Hematopoietic multipotent progenitor cell treated with erythropoietin and hydrocortisone succinate and interleukin-3 and kit ligand, for 4 days (in vitro differentiated cells): Measurements from ENCODE around the gene ZNF268.
A peak's percentile ranks its signal among the peaks of the same experiment; 100 is the strongest.

Source experiments
- DNase-seq: peaks from one replicate; pipeline ENCODE4 v3.0.0-alpha.2; 2015

The ZNF268 gene

DNA sequence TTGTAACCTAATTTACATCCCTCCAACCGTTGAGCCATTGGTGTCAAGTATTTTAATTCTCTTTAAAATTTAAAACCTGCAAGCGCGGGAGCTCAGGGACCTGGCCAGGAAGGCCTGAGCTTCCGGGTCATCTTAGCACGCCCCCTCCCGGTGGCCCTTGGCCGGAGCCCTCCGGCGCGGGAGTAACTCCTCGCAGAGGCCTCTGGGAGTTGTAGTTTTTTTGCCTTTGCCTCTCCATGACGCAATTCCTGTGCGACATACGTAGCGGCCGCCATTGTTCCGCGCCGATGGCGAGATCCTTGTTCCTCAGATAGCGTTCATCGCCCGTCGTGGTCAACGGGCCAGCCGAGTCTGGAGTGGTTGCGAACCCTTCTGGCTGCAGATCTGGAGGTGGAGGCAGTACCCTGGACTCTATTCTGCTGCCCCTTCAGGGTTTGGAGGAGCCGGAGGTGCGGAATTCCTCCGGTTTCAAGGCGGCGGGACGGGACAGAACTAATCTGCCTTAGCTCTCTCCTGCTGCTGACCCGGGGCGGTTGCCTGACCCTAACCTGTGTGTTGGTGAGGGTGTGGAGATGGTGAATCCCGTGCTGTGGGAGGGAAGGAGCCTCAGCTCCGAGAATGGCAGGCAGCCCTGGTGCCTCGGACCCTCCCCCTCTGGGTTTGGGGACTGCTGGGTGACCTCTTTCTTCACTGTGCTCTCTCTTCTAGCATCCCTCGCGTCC lies at the start of gene ZNF268:
Gene ZNF268 (plus strand): TSS at position 258 of the 722 bp plus-strand sequence. CDS start 503 bp downstream, outside the sequence.
- peak; percentile 97 for DNase-seq

DNA sequence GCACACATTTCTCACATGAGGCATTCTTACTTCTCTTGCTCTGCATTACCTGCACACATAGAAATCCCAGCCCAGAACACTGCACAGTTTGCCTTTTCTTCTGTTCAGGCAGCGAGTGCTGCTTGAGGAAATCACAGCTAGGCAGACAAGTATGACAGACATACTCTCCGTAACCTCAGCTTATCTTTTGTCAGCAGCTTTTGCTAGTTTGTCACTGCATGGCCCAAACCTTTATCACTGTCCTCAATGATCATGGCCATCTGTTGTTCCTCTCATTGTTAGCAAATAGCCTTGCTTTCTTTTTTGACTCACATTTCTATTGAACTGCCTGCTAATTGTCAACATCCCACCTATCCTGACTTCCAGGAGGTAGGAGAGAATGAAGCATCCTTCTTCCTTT lies 45.5 kb upstream of the ZNF268 start:
- peak; percentile 20 for DNase-seq

DNA sequence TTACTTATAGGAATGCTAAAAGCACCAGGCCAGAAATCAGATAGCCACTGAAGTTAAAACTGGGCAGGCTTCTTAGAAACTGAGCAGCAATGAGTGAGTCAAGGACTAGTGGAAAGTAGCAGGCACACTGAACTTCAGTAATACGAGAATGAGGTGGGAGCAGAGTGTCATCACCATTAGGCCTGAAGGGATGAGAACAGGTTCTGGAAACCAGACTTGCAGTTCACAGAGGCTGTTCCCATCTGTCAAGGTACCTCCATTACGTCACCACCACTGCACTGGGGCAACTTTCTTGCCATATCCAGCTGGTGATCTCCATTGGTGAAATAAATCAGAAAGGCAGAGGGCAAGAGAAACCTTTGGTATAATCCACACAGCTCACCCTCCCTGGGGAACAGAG lies 35.3 kb upstream of the ZNF268 start:
- DNase-seq, result no peak

DNA sequence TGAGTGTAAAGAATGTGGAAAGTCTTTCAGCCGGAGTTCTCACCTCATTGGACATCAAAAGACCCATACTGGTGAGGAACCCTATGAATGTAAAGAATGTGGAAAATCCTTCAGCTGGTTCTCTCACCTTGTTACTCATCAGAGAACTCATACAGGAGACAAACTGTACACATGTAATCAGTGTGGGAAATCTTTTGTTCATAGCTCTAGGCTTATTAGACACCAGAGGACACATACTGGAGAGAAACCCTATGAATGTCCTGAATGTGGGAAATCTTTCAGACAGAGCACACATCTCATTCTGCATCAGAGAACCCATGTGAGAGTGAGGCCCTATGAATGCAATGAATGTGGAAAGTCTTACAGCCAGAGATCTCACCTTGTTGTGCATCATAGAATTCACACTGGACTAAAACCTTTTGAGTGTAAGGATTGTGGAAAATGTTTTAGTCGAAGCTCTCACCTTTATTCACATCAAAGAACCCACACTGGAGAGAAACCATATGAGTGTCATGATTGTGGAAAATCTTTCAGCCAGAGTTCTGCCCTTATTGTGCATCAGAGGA lies 25.1 kb upstream of the ZNF268 start:
- no peak for DNase-seq

DNA sequence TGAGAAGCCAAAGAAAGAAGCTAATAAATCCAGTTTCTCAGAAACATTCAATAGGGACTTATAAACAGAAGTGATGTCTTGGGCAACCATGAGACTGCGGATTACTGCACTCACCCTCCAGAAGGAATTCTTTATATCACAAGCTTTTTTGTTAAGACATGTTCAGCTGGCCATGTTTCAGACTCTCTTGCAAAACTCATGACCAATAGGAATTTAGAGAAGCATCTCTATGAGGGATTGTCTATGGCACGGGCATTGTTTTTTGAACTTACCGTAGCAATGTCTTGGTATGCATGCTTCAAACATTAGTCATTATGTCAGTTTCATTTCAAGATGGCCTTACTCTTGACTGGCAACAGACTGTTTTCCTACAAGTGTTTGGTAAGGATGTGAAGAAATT lies 15.5 kb upstream of the ZNF268 start:
- no peak for DNase-seq

DNA sequence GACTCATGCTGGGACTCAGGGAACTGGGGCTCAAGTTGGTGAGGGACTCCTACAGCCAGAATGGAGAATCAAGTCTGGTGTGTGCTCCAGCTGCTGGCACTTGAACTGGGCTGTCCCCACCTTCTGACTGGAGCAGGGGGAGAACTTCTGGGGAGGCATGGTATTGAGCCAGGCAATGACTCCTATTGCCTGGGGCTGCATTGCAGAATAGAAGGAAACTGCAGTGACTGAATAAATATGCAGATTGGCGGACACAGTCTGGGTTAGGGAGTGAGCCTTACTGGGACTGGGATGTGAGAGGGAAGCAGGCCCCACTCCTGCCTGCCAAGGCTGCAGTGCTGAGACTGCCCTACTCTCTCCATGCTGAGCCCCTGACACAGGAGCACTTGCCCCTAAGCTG lies 8.8 kb upstream of the ZNF268 start:
- no peak for DNase-seq

DNA sequence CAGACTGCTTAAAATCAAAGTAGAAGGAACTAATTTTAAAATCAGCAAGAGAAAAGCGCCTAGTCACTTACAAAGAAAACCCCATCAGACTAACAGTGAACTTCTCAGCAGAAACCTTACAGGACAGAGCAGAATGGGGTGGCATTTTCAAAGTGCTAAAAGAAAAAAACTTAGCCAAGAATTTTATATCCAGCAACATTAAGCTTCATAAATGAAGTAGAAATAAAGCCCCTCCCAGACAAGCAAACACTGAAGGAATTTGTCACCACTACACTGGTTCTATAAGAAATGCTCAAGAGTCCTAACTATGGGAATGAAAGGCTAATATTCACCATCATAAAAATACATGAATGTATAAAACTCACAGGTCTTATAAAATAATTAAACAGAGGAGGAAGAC lies 6.4 kb upstream of the ZNF268 start:
- DNase-seq, result no peak

DNA sequence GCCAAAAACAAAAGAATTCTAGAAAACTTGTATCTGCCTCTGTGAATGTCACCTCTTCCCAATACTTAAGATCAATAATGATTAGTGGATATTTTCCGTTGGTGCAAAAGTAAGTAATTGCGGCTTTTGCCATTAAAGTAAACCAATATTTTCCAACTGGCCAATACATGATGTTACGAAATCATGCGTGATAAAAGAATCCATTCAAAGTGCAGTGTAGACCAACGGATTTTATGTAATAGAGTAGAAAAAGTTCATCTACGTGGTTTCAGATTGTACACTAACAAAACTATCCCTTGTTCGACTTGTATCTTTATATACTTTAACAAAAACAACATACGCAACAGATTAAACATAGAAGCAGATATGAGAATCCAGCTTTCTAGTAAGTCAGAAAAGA lies 626 bp upstream of the ZNF268 start:
- no peak for DNase-seq

DNA sequence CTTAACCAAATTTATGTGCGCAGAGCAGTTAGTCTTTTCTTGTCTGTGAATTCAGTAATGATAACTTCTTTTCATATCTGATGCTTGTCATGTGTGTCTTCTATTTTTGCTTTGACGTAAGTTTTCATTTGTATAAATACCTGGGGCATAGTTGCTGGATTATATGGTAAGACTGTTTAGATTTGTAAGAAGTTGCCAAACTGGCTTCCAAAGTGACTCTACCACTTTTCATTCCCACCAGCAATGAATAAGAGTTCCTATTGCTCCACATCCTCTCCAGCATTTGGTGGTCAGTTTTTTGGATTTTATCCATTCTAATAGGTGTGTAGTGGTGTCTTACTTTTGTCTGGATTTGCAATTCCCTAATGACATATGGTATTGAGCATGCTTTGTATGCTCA lies 8.9 kb downstream of the ZNF268 start:
- DNase-seq, result no peak

DNA sequence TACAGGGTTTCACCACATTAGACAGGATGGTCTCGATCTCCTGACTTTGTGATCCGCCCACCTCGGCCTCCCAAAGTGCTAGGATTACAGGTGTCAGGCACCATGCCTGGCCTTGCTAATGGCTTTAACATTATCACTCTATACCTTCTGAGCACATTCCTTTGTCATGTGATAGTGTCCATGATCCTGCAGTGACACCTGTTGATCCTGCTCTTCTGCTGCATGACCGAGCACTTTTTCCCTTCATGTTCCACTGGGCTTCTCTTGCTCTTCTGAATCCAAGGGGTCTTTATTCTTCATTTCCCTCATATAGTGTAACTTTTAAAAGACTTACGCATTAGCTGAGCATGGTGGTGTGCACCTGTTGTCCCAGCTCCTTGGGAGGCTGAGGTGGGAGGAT lies 11.6 kb downstream of the ZNF268 start:
- DNase-seq, result no peak

DNA sequence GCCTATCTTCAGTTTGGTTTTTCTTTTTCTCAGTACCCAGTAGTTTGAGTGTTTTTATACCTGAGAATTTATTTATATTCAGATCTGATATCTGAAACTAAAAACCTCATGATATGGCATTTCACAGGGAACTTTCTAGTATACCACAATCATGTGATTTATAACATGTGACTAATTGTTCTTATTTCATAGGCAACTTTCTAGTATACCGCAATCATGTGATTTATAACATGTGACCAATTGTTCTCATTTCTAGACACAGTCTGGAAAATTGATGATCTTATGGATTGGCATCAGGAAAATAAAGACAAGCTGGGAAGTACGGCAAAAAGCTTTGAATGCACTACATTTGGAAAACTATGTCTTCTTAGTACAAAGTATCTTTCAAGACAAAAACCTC lies 20.6 kb downstream of the ZNF268 start:
- DNase-seq, result no peak

DNA sequence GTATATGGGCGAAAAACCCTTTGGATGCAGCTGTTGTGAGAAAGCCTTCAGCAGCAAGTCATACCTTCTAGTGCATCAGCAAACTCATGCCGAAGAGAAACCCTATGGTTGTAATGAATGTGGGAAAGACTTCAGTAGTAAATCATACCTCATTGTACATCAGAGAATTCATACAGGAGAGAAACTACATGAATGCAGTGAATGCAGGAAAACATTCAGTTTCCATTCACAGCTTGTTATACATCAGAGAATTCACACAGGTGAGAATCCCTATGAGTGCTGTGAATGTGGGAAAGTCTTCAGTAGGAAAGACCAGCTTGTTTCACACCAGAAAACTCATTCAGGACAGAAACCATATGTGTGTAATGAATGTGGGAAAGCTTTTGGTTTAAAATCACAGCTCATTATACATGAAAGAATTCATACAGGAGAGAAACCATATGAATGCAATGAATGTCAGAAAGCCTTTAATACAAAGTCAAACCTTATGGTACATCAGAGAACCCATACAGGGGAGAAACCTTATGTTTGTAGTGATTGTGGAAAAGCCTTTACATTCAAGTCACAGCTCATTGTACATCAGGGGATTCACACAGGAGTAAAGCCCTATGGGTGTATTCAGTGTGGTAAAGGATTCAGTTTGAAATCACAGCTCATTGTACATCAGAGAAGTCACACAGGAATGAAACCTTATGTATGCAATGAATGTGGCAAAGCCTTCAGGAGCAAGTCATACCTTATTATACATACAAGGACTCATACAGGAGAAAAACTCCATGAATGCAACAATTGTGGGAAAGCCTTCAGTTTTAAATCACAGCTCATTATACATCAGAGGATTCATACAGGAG lies 21.4 kb downstream of the ZNF268 start:
- peak; percentile 17 for DNase-seq

DNA sequence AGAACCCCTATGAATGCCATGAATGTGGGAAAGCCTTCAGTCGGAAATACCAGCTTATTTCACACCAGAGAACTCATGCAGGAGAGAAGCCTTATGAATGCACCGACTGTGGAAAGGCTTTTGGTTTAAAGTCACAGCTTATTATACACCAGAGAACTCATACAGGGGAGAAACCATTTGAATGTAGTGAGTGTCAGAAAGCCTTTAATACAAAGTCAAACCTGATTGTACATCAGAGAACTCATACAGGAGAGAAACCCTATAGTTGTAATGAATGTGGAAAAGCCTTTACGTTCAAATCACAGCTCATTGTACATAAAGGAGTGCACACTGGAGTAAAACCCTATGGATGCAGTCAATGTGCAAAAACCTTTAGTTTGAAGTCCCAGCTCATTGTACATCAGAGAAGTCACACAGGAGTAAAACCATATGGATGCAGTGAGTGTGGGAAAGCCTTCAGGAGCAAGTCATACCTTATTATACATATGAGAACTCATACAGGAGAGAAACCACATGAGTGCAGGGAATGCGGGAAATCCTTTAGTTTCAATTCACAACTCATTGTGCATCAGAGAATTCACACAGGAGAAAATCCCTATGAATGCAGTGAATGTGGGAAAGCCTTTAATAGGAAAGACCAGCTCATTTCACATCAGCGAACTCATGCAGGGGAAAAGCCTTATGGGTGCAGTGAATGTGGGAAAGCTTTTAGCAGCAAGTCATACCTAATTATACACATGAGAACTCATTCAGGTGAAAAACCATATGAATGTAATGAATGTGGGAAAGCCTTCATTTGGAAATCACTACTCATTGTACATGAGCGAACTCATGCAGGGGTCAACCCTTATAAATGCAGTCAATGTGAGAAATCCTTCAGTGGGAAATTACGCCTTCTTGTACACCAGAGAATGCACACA lies 22.3 kb downstream of the ZNF268 start:
- peak; percentile 37 for DNase-seq

DNA sequence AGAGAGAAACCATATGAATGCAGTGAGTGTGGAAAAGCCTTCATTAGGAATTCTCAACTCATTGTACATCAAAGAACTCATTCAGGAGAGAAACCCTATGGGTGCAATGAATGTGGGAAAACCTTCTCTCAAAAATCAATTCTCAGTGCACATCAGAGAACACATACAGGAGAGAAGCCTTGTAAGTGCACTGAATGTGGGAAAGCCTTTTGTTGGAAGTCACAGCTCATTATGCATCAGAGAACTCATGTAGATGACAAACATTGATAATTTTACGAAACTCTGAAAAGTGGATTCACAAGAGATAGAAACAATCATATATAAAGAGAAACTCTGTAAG lies 22.9 kb downstream of the ZNF268 start:
- DNase-seq, result no peak

DNA sequence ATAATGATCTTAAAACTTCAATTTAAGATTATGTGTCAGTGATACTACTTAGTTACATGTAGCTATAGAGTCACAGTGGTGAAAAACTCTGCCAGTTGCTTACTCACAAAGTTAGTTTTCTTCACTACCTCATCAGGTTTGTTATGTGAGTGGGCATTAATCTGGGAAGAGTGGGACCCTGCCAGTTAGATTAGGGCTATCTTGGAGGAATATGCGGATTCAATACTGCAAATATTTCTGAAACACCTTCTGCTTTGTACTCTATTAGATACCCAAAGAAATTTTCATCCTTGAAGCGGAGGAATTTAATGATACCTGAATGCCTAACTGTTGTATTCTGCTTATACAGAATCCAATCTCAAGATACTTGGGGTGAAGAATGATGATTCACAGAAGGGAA lies 25.1 kb downstream of the ZNF268 start:
- no peak for DNase-seq

DNA sequence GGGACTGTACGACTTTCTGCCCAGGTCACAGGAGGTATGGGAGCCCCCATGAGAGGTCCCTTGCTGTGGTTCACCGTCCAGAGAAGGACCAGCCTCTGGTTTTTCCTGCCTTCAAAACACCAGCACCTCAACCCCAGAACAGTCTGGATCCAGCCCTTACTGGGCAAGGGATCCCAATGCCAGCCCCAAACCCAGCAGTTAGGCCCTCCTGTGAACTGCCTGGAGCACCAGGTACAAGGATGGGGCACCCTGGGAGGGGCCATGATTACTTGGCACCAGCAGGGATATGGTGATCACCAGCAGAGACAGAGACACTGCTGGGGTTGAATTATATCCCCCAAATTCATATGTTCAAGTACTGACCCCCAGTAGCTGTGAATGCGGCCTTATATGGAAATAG lies 34.4 kb downstream of the ZNF268 start:
- DNase-seq, result no peak

DNA sequence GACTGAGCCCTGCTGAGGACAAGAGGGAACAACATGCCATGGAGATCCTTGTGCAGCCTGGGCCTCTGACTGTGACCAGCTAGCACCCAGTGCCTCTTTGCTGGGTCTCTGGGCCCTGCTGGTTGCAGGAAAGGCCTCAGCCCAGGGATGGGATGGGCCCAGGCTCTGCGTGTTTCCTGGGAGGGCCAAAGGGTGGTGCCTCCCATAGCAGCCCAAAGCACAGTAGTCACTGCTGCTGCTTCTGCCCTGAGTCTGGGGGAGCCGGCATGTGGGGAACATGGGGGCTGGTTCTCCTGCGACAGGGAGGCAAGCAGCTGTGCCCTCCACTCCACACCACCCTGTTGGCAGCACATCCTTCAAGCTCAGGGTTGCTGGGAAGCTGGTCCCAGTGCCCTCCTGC lies 35.9 kb downstream of the ZNF268 start:
- DNase-seq, result no peak

DNA sequence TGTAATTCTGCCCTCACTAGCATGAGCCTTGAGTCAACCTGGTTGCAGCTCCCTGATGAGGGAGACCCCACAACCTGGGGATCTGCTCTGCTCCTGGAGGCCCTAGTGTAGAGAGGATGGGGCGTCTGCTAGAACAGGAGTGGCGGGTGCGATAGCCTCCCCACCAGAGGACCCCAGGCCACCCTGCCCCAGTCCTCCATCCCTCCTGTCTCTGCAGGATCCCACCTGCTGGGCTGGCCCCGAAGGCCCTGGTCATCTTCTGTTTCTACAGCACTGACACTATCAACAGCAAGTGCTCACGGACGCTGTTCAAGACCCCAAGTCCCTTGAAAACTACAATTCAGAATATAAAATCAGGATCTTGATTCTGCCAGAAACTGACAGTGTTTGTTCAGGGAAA lies 39.2 kb downstream of the ZNF268 start:
- no peak for DNase-seq

DNA sequence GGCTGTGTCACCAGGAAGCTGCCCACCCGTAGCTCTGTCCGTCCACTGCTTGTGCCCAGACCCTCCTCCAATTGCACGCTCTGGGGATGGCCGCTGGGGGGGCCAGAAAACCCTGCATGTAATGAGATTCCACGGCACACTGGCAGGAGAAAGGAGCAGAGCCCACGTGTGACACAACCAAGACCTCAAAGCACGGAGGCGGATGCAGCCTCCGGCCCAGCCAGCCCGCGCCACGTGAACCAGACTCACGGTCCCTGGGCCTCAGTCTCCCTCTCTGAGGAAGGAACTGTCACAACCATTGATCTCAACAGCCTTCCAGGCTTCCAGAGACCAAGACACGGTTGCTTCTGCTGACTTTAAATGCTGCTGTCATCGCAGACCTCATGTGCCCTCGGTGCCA lies 39.9 kb downstream of the ZNF268 start:
- DNase-seq, result no peak

DNA sequence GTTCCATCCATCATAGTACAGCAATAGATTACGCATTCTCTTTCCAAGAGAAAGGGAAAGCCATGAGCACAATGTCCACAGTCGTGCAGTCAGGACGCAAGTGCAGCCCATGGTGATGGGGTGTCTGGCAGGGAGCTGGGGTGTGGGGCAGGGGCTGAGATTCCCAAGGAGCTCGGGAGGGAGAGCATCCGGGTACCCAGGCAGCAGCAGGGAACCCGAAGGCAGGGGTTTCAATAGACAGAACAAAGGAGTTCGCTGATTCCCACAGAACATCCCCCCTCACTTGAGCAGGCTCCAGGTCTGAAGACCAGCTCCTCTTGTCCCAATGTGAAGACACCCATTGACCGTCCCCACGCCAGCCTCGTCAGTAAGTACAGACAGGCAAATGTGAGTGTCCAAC lies 40.9 kb downstream of the ZNF268 start:
- DNase-seq, result no peak

DNA sequence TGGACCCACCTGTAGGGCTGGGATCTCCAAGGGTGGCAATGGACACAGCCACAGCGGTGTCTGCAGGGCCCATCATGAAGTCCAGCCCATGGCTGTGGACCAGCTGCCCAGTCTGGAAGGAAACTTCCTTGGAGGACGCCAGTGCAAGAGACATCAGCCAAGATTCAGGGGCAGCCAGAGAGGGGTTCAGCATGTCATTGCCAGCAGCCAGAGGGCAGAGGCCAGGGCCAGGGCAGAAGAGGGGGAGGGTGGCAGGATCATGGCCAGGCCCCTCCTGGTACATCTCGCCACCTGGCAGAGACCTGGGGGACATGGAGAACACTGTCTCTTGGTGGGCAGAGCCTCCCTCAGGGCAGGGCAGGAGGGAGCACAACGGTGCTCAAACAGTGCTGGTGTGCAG lies 44.2 kb downstream of the ZNF268 start:
- no peak for DNase-seq

DNA sequence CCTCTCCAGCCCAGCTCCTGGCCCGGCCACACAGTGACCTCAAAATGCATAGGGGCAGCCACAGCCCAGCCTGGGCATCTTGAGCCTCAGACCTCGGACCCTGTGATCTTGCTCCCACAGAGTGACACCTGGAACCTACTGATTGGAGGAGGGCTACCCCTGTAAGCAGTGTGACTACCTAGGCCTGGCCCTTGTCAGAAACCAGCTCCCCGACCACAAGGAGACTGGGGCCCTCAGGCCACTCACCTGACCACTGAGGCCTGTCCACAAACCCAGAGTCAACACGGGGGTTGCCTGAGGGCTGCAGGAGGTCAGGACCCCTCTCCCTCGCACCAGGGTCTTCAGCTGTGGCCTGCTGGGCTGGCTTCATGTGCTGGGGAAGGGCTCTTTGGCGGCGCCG lies 45.4 kb downstream of the ZNF268 start:
- no peak for DNase-seq

DNA sequence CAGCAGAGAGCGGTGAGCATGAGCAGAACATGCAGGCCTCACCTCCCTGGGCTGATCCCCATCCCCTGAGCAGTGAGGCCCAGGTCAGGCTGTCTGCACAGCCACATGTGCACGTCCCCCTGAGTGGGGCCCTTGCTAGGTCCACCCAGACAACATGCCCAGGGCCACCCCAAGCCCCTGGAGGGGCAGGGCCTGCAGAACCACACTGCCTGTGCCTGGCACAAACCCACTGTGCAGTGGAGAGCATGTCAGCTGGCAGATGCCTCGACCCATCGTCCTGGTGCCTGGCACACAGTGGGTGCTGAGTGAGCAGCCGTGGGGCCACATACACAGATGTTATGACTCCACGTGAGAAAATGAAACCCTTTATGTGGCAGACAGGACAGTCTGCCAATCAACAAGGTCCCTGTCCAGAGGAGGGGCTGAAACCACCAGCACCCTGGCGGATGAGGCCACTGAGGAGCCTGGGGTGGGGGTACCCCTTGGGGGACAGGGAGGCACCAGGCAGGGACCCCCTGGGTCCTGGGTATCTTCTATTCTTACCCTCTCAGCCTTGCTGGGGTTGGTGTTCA lies 46.1 kb downstream of the ZNF268 start:
- no peak for DNase-seq
